GM19351 (cell line): ENCODE results near the gene MED20.

ENCODE experiments used
- ATAC-seq: cut with Tn5 transposase; IDR thresholded peaks from one replicate; pipeline ENCODE4 v1.9.1; 2021; ENCODE audit warnings: mild to moderate bottlenecking, moderate library complexity; ENCODE audit not compliant: unreplicated experiment

Gene MED20

DNA sequence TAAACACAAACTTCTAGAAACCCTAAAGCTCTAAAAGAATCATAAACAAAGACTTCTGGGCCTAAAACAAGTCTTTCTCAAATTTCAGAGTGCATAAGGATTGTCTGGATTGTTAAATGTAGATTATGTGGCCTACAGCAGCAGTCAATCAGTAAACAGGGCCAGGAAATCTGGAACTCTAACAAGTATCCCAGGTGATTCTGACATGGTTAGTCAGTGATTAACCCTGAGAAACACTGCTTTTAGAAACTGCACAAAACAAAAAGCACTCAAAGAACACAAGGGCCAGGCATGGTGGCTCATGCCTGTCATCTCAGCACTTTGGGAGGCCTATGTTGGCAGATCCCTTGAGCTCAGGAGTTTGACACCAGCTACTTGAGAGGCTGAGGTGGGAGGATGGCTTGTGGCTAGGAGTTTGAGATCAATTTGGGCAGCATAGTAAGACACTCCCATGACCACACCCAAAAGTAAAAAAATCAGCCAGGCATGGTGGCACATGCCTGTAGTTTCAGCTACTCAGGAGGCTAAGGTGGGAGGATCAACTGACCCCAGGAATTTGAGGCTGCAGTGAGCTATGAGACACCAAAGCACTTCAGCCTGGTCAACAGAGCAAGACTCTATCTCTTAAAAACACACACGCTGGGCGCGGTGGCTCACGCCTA, 5.9 kb downstream of the MED20 start:
- ATAC-seq = no peak

DNA sequence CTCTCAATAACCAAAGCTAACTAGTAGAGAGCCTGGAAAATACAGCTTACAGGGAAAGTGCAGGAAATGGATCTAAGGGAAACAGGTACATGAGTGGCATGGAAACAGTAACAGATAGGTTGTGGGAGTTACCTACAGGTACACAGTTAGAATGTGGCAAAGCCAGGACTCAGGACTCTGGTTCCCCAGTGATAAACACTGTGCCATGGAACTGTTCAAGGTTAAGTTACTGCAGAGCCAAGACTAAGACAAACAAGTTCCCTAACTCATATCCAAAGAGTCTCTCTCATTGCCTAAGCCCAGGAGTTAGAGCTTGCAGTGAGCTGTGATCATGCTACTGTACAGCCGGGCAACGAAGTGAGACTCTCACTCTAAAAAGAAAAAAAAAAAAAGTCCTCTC, 6.6 kb downstream of the MED20 start:
- no peak for ATAC-seq

DNA sequence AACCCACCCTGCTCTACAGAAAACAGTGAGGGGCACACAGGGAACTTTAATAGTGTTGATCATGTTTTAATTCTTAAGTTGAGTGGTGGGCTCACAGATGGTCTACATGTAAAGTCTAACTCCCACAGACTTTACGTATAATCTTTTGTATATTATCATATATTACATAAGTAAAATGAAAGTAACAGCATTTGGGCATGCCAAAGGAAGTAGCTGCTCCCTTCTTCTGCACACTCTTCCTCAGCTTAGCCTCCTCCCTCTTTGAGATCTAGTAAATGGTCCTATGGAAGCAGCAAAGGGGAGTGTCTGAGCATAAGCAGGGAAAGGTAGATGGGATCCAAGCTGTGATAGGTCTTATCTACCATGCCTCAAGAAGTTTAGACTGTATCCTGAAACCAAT, 11.2 kb downstream of the MED20 start:
- no peak for ATAC-seq

DNA sequence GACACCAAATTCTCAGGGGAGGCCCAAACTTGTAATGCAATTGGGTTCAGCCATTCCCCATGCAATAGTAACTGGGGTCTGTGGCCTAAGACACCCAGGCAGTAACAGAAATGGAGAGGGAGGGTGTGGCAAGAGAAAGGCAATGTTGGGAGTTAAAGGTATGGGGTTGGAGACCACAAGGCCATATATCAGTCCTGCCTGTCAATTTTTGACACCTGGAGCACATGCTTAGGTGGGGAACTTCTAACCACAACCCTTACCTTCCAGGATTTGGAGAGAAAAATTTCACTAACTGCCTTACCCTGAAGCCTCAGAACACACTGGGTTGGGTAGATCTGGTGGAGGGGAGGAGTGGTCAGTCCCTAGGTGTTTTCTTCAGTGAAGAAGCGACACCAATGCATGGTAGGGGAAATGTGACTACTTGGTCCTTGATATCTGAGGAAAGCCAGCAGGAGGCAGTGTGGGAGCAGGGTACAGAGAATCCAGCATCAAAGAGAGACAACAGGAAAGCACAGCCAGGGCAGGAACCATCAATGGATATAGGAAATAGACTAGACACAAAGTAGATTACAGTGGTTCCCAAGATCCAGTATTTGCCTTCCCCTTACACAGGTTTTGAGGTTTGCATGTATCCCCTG, 18.9 kb downstream of the MED20 start:
- no peak for ATAC-seq

DNA sequence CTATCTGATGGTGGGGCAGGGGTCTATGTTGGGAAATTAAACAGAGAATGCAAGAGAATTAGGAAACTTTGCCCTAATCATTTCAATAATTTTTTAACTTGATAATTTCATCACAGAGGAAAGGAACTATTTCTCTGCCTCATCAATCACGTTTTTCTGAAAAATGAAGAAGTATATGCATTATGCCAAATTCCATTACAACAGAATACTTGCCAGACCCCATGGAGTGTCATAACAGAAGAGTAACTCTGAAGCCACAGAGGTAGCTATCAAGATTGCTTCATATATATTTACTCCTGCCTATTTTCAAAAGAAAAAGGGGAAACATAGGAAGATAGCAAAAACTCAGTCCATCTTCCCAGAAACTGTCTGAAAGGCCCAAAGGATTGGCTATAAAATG, 20.1 kb downstream of the MED20 start:
- ATAC-seq = no peak

DNA sequence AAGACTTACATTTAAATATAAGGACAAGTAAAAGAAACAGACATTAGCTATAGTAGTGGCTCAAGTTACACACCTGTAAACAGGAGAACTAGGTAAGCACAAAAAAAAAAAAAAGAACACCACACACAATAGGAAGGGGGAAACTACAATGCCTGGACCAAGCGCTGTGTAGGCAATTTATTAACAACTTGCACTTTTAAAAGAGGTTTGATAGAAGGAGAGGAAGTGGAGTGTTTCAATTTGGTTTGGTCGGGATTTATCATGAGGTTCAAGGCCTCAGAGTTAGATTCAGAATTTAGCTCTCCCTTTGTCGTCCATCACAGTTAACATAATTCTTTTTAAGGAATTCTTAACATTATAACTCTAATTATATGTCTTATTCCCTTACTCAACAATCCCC, 24.7 kb downstream of the MED20 start:
- ATAC-seq = no peak

DNA sequence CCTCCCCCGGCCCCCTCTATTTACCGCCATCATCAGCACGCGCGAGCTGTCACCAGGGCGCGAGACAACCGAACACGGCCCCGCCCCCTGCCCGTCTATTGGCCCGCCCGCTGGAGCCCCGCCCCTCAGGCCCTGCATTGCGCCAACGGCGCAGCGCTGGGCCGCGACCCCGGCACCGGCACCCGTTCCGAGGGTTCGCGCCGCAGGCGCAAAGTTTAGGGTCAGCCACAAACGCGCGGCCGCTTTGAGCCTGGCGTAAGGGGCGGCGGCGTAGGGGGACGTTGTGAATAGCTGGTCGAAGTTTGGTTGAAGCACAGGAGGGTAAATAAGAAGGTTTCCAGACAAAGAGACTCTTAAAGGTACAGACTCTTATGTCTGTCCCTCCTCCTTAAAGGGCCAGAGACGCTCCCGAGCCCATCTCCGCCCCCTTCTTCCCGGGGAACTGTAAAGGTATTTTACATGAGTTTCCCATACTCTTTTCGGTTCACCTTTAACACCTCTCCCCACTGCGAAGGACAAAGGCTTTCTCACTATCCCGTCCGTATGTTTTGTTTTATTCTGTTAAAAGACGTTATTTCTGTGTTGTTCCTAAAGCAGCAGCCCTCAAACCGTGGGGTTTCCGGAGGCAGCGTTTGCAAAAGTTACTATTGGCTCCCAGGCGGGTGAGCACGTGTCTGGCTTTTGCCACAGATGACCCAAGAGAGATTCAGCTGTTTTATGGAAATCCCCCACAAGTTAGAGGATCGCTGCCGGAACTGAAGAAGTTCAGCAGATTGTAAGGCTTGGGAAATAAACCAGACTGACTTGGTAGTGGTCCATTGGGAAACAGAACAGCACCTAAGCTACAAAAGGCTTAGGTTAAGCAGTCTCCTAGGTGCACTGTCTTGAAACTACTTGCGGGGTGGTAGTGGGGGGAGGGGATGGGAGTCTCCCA, 25.4 kb downstream of the MED20 start, which contains the start of gene USP49:
TSS of gene USP49 (minus strand) at position 76 of the 934 bp plus-strand sequence. CDS start 88,392 bp downstream, outside the sequence.
- ATAC-seq = peak; percentile 76

DNA sequence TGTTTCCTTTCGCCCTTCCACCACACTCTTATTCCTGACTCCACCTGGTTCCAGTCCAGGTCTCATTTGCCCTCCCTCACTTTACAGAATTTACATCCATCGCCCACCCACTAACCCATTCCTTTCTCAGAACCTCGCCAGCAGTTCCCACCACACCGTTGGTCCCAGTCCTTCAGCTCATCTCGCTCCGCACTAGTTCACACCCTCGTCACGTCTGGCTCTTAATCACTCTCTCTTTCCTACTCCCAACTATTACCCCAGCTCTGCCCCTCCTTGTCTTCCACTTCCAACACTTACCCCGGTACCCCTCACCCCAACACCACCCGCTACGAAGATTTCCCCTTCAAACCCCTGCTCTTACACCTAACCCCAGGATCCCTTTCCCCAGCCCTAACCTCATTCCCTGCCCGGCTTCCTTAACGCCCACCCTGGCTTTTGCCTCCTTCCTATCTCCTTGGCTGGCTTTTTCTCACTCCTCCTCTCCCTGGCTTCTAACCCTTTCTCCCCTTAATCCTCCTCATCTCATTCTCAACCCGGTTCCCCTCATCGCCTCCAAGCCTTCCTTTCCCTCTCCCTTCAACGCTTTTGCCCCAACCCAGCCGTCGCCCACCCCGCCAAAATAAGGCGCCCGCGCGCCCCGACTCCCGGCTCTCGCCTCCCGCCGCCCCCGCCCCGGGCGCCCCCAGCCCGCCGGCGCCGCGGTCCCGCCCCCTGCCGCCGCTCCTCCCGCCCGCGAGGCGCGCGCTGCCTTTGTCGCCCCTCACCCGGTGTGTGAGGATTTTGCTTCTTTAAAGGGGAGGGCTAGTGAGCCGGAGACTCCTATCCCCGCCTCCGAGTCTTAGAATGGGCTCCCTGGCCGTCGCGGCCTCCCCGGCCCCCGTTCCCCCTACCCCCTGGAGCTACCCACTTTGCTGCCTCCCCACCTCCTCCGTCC, 26.3 kb downstream of the MED20 start:
- peak; percentile 26 for ATAC-seq

- no peak for ATAC-seq
Measured at GRCh38 chr6:41892921-41893564, 27.9 kb downstream of the MED20 start.

GRCh38 chr6:41887331-41887751, 33.6 kb downstream of the MED20 start:
- no peak for ATAC-seq

DNA sequence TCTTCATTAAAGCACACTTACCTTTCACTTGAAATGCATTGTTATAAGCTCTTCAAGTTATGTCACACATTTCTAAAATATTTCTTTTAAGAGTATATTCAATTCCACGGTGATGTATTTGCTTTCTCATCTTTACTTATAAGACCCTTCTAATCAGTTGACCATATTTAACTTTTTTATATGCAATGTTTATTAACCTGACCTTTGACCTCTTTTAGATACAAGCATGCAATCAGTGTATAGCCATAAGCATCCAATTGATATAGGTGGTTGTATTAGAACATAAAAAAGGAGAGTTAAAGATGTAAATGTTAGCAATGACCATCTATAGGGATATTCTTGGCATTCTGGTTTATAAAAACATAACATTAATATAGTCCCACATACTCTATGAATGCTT, 35.0 kb downstream of the MED20 start:
- ATAC-seq = no peak

DNA sequence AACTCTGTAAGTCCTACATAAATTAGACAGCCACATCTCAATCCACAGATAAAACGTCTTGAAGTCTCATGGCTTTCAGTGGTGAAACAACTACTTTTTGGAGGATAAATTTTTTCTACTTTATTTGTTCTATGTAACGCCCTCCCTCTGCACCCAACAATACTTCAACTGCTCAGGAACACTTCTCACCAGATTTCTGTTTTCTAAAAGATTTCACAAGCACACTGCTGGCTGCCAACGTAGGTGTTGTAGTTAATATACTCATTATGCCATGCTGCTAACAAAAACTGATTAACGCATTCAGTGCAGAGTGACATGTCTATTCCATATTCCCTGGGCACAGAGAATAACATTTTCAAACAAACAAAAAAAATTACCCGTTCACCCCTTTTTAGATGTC, 36.0 kb downstream of the MED20 start:
- no peak for ATAC-seq

DNA sequence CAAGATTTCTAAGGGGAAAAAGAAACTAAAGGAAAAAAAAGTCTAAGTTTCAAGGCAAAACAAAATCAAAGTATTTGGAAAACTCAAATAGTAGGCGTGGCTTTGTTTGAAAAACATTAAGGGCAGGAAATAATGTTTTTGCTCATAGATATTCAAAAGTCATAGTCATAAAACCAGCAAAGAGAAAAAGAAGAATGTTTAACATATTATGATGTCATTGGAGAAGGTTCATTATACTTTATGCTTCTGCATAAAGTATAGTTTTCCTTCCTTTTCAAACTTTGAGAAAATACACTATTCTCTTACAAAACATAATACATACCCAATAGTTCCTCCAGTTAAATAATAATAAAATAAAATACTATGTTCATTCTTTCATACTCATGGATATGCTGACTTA, 39.4 kb downstream of the MED20 start:
- no peak for ATAC-seq

- no peak for ATAC-seq
Measured at GRCh38 chr6:41878961-41879405, 42.0 kb downstream of the MED20 start.

DNA sequence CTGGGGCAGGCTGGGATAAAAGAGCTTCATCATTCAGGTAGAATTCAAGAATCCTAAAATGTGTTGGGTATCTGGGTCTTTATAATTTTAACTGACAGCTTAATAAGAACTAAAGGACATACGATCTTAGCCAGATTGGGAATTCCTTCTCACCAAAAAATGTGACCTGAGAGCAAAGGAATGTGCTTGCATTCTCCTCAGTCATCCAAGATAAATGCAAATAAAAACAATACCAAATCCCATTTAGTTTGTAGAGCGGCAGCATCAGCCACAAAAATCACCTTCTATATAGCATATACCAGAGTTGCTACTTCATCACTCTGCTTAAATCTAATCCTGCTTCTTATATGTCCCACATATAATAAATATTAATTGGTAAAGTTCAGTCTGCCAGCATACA, 42.7 kb downstream of the MED20 start:
- ATAC-seq = no peak

- no peak for ATAC-seq
Measured at GRCh38 chr6:41877051-41877680, 43.8 kb downstream of the MED20 start.

- ATAC-seq = no peak
Measured at GRCh38 chr6:41874741-41875140, 46.2 kb downstream of the MED20 start.

- no peak for ATAC-seq
Measured at GRCh38 chr6:41872147-41872546, 48.8 kb downstream of the MED20 start.

- no peak for ATAC-seq
Measured at GRCh38 chr6:41871691-41872090, 49.2 kb downstream of the MED20 start.
